DND-41 (cell line): ENCODE data around the gene LBX2.

Experiments
- ATAC-seq: fragments of 200-7000 bp; cut with Tn5 transposase; 3 replicates; pipeline ENCODE4 v1.9.1; 2021; ENCODE audit warnings: low read depth; ENCODE audit not compliant: insufficient read depth
- DNase-seq: peaks from one replicate; pipeline ENCODE4 v3.0.0-alpha.2; 2020
- H2AFZ ChIP-seq: 2 replicates; pipeline ENCODE4 v1.6.0; 2012; ENCODE audit warnings: low read depth, low read length
- H3K27ac ChIP-seq: 2 replicates; pipeline ENCODE4 v1.5.1; 2012; ENCODE audit warnings: low read length, inconsistent platforms
- H3K27me3 ChIP-seq: fragments of 200-600 bp; sonication (generic); 2 replicates; pipeline ENCODE4 v1.6.0; 2012; ENCODE audit warnings: low read length, mild to moderate bottlenecking, inconsistent platforms; ENCODE audit not compliant: insufficient read depth, poor library complexity
- H3K36me3 ChIP-seq: 2 replicates; pipeline ENCODE4 v1.5.1; 2012; ENCODE audit warnings: low read length, inconsistent platforms; ENCODE audit not compliant: insufficient read depth
- H3K4me1 ChIP-seq: 2 replicates; pipeline ENCODE4 v1.5.1; 2012; ENCODE audit warnings: mild to moderate bottlenecking, low read length; ENCODE audit not compliant: insufficient read depth
- H3K4me2 ChIP-seq: 2 replicates; pipeline ENCODE4 v1.6.0; 2012; ENCODE audit warnings: mild to moderate bottlenecking, moderate library complexity, low read length, inconsistent platforms; ENCODE audit not compliant: insufficient read depth
- H3K4me3 ChIP-seq, 2 experiments: fragments of 200-600 bp in 1 of 2; shearing (Covaris generic) in 1 of 2; 2 replicates each; pipeline ENCODE4 v1.5.1; 2012 to 2016; ENCODE audit warnings: inconsistent platforms in 2 of 2, low read length in 2 of 2, mild to moderate bottlenecking in 2 of 2, low read depth in 1 of 2, moderate library complexity in 1 of 2
- H3K79me2 ChIP-seq: 2 replicates; pipeline ENCODE4 v1.6.0; 2012; ENCODE audit warnings: low read length, inconsistent platforms; ENCODE audit not compliant: insufficient read depth
- H3K9ac ChIP-seq: 2 replicates; pipeline ENCODE4 v1.6.0; 2012; ENCODE audit warnings: low read depth, mild to moderate bottlenecking, inconsistent platforms, low read length, moderate library complexity
- H3K9me3 ChIP-seq: 2 replicates; pipeline ENCODE4 v1.5.1; 2012; ENCODE audit warnings: low read length, moderate library complexity, mild to moderate bottlenecking, inconsistent platforms; ENCODE audit not compliant: insufficient read depth, severe bottlenecking
- H4K20me1 ChIP-seq: 2 replicates; pipeline ENCODE4 v1.6.0; 2012; ENCODE audit warnings: low read length; ENCODE audit not compliant: insufficient read depth
- CTCF ChIP-seq: IDR thresholded peaks from 2 replicates; pipeline ENCODE4 v1.5.1; 2012; ENCODE audit warnings: borderline replicate concordance, low read length, moderate library complexity, mild to moderate bottlenecking; ENCODE audit not compliant: poor library complexity, severe bottlenecking; ENCODE audit errors: extremely low read depth
- EZH2 ChIP-seq: IDR thresholded peaks from 3 replicates; pipeline ENCODE4 v1.6.1; 2012; ENCODE audit warnings: borderline replicate concordance, low read depth, mild to moderate bottlenecking, moderate library complexity, low read length, inconsistent platforms; ENCODE audit not compliant: severe bottlenecking

The LBX2 gene

GRCh38 chr2:74501335-74502071, 2.1 kb upstream of the LBX2 start:
- H3K36me3 ChIP-seq, result peaks cover 11% of the 10 kb centered on the region
- ATAC-seq, result no peak
- peaks cover 41% of the 10 kb centered on the region for H3K4me1 ChIP-seq
- no peaks in the 10 kb centered on the region for H3K9me3 ChIP-seq
- H3K27me3 ChIP-seq, result no peaks in the 10 kb centered on the region
- H3K79me2 ChIP-seq, result peaks cover 26% of the 10 kb centered on the region
- no peak overlapping the region for H3K27ac ChIP-seq
- no peak overlapping the region for H3K4me3 ChIP-seq
- no peak for DNase-seq
- no peak for TF ChIP-seq EZH2
- no peak overlapping the region for H3K9ac ChIP-seq
- no peaks in the 10 kb centered on the region for H4K20me1 ChIP-seq
- H2AFZ ChIP-seq, result no peak overlapping the region
- no peak overlapping the region for H3K4me2 ChIP-seq

- Histone ChIP-seq H3K4me2 (no peak overlapping the region), H3K27me3 (no peaks in the 10 kb centered on the region), H4K20me1 (no peaks in the 10 kb centered on the region)
These were observed 1.2 kb upstream of the LBX2 start for GRCh38 chr2:74500578-74500946.

GRCh38 chr2:74499940-74500577, 656 bp upstream of the LBX2 start:
- Histone ChIP-seq H3K4me3 (no peak overlapping the region), H3K27me3 (no peaks in the 10 kb centered on the region), H3K9ac (no peak overlapping the region), H3K4me2 (no peak overlapping the region), H4K20me1 (no peaks in the 10 kb centered on the region), H3K4me1 (peaks cover 27% of the 10 kb centered on the region), H3K36me3 (peaks cover under 1% of the 10 kb centered on the region), H2AFZ (no peak overlapping the region), H3K9me3 (no peaks in the 10 kb centered on the region), H3K27ac (no peak overlapping the region), H3K79me2 (peaks cover 17% of the 10 kb centered on the region)
- no peak for ATAC-seq
- no peak for TF ChIP-seq CTCF
- TF ChIP-seq EZH2, result no peak
- DNase-seq, result no peak

More at GRCh38 chr2:74500578-74500946, 1.2 kb upstream of the LBX2 start:
- no peak for TF ChIP-seq CTCF
- no peak for TF ChIP-seq EZH2
- Histone ChIP-seq H3K36me3 (peaks cover 5% of the 10 kb centered on the region), H2AFZ (no peak overlapping the region), H3K4me3 (no peak overlapping the region), H3K9ac (no peak overlapping the region), H3K9me3 (no peaks in the 10 kb centered on the region), H3K79me2 (peaks cover 19% of the 10 kb centered on the region), H3K27ac (no peak overlapping the region), H3K4me1 (peaks cover 31% of the 10 kb centered on the region)
- no peak for ATAC-seq
- DNase-seq, result no peak

GRCh38 chr2:74498500-74499266, 720 bp downstream of the LBX2 start:
- H3K27me3 ChIP-seq, result no peaks in the 10 kb centered on the region
- H4K20me1 ChIP-seq, result no peaks in the 10 kb centered on the region
- peaks cover 7% of the 10 kb centered on the region for H3K36me3 ChIP-seq
- DNase-seq (no peak), ATAC-seq (peak; percentile 40; the same call in 2 of the 3 replicates)
- peak overlapping the region; percentile 87 for H2AFZ ChIP-seq
- TF ChIP-seq EZH2, result no peak
- no peak for TF ChIP-seq CTCF
- no peaks in the 10 kb centered on the region for H3K9me3 ChIP-seq
- peak overlapping the region; percentile 30 to 70; a peak in 3 of 4 replicates for H3K4me3 ChIP-seq
- peak overlapping the region; percentile 83 for H3K27ac ChIP-seq
- peak overlapping the region; percentile 71 for H3K9ac ChIP-seq
- peaks cover 22% of the 10 kb centered on the region for H3K4me1 ChIP-seq
- H3K4me2 ChIP-seq, result peak overlapping the region; percentile 75
- H3K79me2 ChIP-seq, result peaks cover 17% of the 10 kb centered on the region
